Large intestine (tissue), 3 donors: ENCODE measurements around the gene OR2C3. TPM values are rescaled to one million over a fixed set of nuclear protein-coding genes. Genes with fewer than 3 reads are reported as not detected.
A peak's percentile ranks its signal among the peaks of the same experiment; 100 is the strongest.

Experiments
- DNase-seq, 2 donors: peaks; one replicate each; pipeline versions ENCODE4 v3.0.0 to v3.0.0-alpha.2; 2013
- H3K27ac ChIP-seq: one replicate; pipeline ENCODE4 v1.5.1; 2013; ENCODE audit warnings: low read length
- H3K27me3 ChIP-seq: 2 replicates; pipeline ENCODE4 v1.6.1; 2013; ENCODE audit warnings: low read length; ENCODE audit not compliant: control insufficient read depth, insufficient read depth
- H3K36me3 ChIP-seq: 2 replicates; pipeline ENCODE4 v1.6.1; 2013; ENCODE audit warnings: low read length; ENCODE audit not compliant: control insufficient read depth, insufficient read depth
- H3K4me1 ChIP-seq: one replicate; pipeline ENCODE4 v1.6.1; 2013; ENCODE audit warnings: low read length; ENCODE audit not compliant: control insufficient read depth, insufficient read depth
- H3K4me3 ChIP-seq: one replicate; pipeline ENCODE4 v1.5.1; 2013; ENCODE audit warnings: low read length
- H3K9me3 ChIP-seq: one replicate; pipeline ENCODE4 v1.6.1; 2013; ENCODE audit warnings: mild to moderate bottlenecking, low read depth, low read length, moderate library complexity; ENCODE audit not compliant: control insufficient read depth
- WGBS: methylation state at CpG from one replicate; pipeline ENCODE4 v1.1.5; 2013; ENCODE audit warnings: low lambda C conversion rate; ENCODE audit not compliant: insufficient coverage; 5-methylcytosine and 5-hydroxymethylcytosine counted together
- polyA plus RNA-seq: library from polyadenylated mRNA; unstranded; fragments of 120-200 nt; gene quantifications from one replicate; pipeline ENCODE4 v1.2.1, GENCODE V29; 2013

Gene OR2C3
- polyA plus RNA-seq, 1 donor = 0.10 TPM

- no peak overlapping the region for H3K4me3 ChIP-seq
- peaks cover 17% of the 10 kb centered on the region for H3K9me3 ChIP-seq
- no peaks in the 10 kb centered on the region for H3K4me1 ChIP-seq
- no peaks in the 10 kb centered on the region for H3K27me3 ChIP-seq
- no CpG with 5 or more reads among the region's 19 CpGs for WGBS
- no peak overlapping the region for H3K27ac ChIP-seq
- no peak for DNase-seq
- H3K36me3 ChIP-seq = no peaks in the 10 kb centered on the region
These were observed 17.7 kb downstream of the OR2C3 start for GRCh38 chr1:247518613-247518891.

- H3K27ac ChIP-seq = no peak overlapping the region
- DNase-seq = no peak
- no peaks in the 10 kb centered on the region for H3K4me1 ChIP-seq
- no peaks in the 10 kb centered on the region for H3K27me3 ChIP-seq
- no peaks in the 10 kb centered on the region for H3K36me3 ChIP-seq
- H3K9me3 ChIP-seq = peaks cover 17% of the 10 kb centered on the region
- 92% methylated on average over 4 of the region's 72 CpGs for WGBS
- peak overlapping the region; percentile 13 for H3K4me3 ChIP-seq
These were observed 18.2 kb downstream of the OR2C3 start for GRCh38 chr1:247517795-247518612.

- WGBS = no CpG with 5 or more reads among the region's 3 CpGs
- no peak for DNase-seq
- Histone ChIP-seq H3K4me1 (no peaks in the 10 kb centered on the region), H3K9me3 (no peaks in the 10 kb centered on the region), H3K4me3 (no peak overlapping the region), H3K36me3 (no peaks in the 10 kb centered on the region), H3K27me3 (no peaks in the 10 kb centered on the region), H3K27ac (no peak overlapping the region)
These were observed 29.4 kb downstream of the OR2C3 start for GRCh38 chr1:247506831-247507230.

- Histone ChIP-seq H3K27ac (no peak overlapping the region), H3K9me3 (no peaks in the 10 kb centered on the region), H3K4me3 (no peak overlapping the region), H3K4me1 (no peaks in the 10 kb centered on the region), H3K27me3 (no peaks in the 10 kb centered on the region), H3K36me3 (no peaks in the 10 kb centered on the region)
- WGBS = 100% methylated on average over 2 of the region's 3 CpGs
- no peak for DNase-seq
These were observed 35.4 kb downstream of the OR2C3 start for GRCh38 chr1:247500865-247501264.

- no peak for DNase-seq
- no peaks in the 10 kb centered on the region for H3K4me1 ChIP-seq
- 44% methylated on average over 3 of the region's 10 CpGs for WGBS
- no peak overlapping the region for H3K27ac ChIP-seq
- no peaks in the 10 kb centered on the region for H3K9me3 ChIP-seq
- no peaks in the 10 kb centered on the region for H3K27me3 ChIP-seq
- H3K36me3 ChIP-seq = no peaks in the 10 kb centered on the region
- no peak overlapping the region for H3K4me3 ChIP-seq
These were observed 39.5 kb downstream of the OR2C3 start for GRCh38 chr1:247496581-247497285.

GRCh38 chr1:247494767-247495166, 41.5 kb downstream of the OR2C3 start:
- WGBS = no CpG with 5 or more reads among the region's 2 CpGs
- Histone ChIP-seq H3K36me3 (no peaks in the 10 kb centered on the region), H3K9me3 (no peaks in the 10 kb centered on the region), H3K27ac (no peak overlapping the region), H3K4me3 (no peak overlapping the region), H3K4me1 (no peaks in the 10 kb centered on the region), H3K27me3 (no peaks in the 10 kb centered on the region)
- no peak for DNase-seq

GRCh38 chr1:247493106-247493505, 43.1 kb downstream of the OR2C3 start:
- Histone ChIP-seq H3K27me3 (no peaks in the 10 kb centered on the region), H3K4me1 (no peaks in the 10 kb centered on the region), H3K9me3 (no peaks in the 10 kb centered on the region), H3K27ac (no peak overlapping the region), H3K4me3 (no peak overlapping the region), H3K36me3 (no peaks in the 10 kb centered on the region)
- no peak for DNase-seq
- no CpG with 5 or more reads among the region's 1 CpG for WGBS

- no CpG with 5 or more reads among the region's 12 CpGs for WGBS
- no peaks in the 10 kb centered on the region for H3K27me3 ChIP-seq
- no peaks in the 10 kb centered on the region for H3K36me3 ChIP-seq
- H3K9me3 ChIP-seq = no peaks in the 10 kb centered on the region
- DNase-seq = no peak
- H3K27ac ChIP-seq = no peak overlapping the region
- H3K4me3 ChIP-seq = no peak overlapping the region
- no peaks in the 10 kb centered on the region for H3K4me1 ChIP-seq
These were observed 44.9 kb downstream of the OR2C3 start for GRCh38 chr1:247491328-247491727.

GRCh38 chr1:247487057-247487456, 49.2 kb downstream of the OR2C3 start:
- H3K27ac ChIP-seq = no peak overlapping the region
- no peaks in the 10 kb centered on the region for H3K27me3 ChIP-seq
- H3K4me1 ChIP-seq = no peaks in the 10 kb centered on the region
- no peak for DNase-seq
- H3K9me3 ChIP-seq = no peaks in the 10 kb centered on the region
- no peaks in the 10 kb centered on the region for H3K36me3 ChIP-seq
- no peak overlapping the region for H3K4me3 ChIP-seq

GRCh38 chr1:247482747-247483146, 53.5 kb downstream of the OR2C3 start:
- 60% methylated on average over 1 of the region's 1 CpG for WGBS
- Histone ChIP-seq H3K36me3 (no peaks in the 10 kb centered on the region), H3K27ac (no peak overlapping the region), H3K4me1 (no peaks in the 10 kb centered on the region), H3K9me3 (no peaks in the 10 kb centered on the region), H3K27me3 (no peaks in the 10 kb centered on the region), H3K4me3 (no peak overlapping the region)
- no peak for DNase-seq
